Measurements from ENCODE around the gene ANKMY2.

The ANKMY2 gene

DNA sequence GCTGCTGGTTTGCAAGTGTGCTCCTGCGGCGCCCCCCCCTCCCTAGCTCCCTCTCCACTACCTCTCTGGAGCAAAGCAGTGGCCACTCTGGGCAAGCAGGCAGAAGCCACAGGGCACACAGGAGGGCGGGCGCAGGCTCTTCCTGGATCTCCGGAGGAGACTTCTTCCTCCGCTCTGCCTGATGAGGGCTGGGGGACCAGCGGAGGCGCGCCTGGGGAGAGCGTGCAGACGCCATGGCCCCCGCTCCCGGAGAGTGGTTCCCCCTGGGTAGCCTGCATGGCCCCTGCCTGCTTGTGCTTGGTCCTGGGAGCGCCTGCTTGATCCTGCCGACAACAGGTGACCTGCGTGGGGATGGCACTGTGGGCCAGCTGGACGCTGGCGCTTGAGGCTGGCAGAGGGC, 29.0 kb downstream of the ANKMY2 start:
- TF ChIP-seq, protein P1, sequence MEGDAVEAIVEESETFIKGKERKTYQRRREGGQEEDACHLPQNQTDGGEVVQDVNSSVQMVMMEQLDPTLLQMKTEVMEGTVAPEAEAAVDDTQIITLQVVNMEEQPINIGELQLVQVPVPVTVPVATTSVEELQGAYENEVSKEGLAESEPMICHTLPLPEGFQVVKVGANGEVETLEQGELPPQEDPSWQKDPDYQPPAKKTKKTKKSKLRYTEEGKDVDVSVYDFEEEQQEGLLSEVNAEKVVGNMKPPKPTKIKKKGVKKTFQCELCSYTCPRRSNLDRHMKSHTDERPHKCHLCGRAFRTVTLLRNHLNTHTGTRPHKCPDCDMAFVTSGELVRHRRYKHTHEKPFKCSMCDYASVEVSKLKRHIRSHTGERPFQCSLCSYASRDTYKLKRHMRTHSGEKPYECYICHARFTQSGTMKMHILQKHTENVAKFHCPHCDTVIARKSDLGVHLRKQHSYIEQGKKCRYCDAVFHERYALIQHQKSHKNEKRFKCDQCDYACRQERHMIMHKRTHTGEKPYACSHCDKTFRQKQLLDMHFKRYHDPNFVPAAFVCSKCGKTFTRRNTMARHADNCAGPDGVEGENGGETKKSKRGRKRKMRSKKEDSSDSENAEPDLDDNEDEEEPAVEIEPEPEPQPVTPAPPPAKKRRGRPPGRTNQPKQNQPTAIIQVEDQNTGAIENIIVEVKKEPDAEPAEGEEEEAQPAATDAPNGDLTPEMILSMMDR (IDR thresholded peaks at IDR 0.05; ENCODE audit: poor library complexity, severe bottlenecking): no peak
- ATAC-seq (ENCODE audit: low read depth): no peak
- Histone ChIP-seq H3K36me3 (ENCODE audit: low read depth) (peaks cover 34% of the 10 kb centered on the region), H3K4me3 (ENCODE audit: severe bottlenecking) (no peak overlapping the region), H3K27ac (ENCODE audit: poor library complexity, severe bottlenecking) (no peak overlapping the region), H3K4me1 (ENCODE audit: insufficient read depth, poor library complexity, severe bottlenecking) (no peaks in the 10 kb centered on the region), H3K27me3 (ENCODE audit: insufficient read depth, poor library complexity, severe bottlenecking) (no peaks in the 10 kb centered on the region), H3K9me3 (ENCODE audit: severe bottlenecking) (no peaks in the 10 kb centered on the region)
- no peak for DNase-seq (ENCODE audit: low spot score)

DNA sequence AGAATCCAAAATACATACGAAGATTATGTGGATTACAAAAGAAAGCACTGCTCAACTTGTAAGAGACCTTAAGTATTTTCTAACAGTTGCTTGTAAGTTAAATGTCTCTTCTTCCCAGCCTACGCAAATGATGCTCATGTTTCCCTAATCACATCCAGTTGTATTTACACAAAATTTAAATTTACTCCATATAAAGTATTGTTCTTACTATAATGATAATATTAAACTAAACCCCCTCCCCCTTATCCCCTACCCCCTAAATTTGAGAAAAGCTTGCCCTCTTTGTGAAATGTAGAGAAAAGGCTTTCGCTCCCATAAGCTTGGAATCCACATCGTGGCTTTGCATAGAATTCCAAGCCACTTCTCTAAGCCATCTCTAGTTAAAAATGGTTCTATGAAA, 29.4 kb downstream of the ANKMY2 start:
- H3K4me1 ChIP-seq (ENCODE audit: insufficient read depth, poor library complexity, severe bottlenecking): no peaks in the 10 kb centered on the region
- H3K27me3 ChIP-seq (ENCODE audit: insufficient read depth, poor library complexity, severe bottlenecking): no peaks in the 10 kb centered on the region
- TF ChIP-seq, protein P1 (IDR thresholded peaks at IDR 0.05; ENCODE audit: poor library complexity, severe bottlenecking): no peak
- no peak for ATAC-seq (ENCODE audit: low read depth)
- H3K4me3 ChIP-seq (ENCODE audit: severe bottlenecking): no peak overlapping the region
- H3K9me3 ChIP-seq (ENCODE audit: severe bottlenecking): no peaks in the 10 kb centered on the region
- H3K36me3 ChIP-seq (ENCODE audit: low read depth): peaks cover 30% of the 10 kb centered on the region
- no peak for DNase-seq (ENCODE audit: low spot score)
- H3K27ac ChIP-seq (ENCODE audit: poor library complexity, severe bottlenecking): no peak overlapping the region

DNA sequence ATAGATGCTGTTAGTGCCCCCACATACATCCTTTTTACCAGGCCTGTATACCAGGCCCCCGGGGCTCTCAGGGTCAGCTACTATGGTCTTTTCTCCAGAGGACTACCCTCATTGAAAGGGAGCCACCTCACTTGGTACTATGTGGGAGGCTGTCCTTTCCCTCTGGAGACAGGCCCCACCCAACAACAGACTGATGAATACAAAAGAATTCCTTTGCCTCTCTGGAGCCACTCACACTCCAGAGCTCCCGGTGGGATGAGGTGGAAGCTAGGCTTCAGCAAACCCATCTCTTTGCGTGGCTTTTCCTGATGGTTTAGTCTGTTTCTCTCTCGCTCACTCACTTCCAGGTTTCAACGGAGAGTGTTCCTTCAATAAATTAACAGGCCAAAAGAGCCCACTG, 30.3 kb downstream of the ANKMY2 start:
- no peak for DNase-seq (ENCODE audit: low spot score)
- TF ChIP-seq, protein P1 (IDR thresholded peaks at IDR 0.05; ENCODE audit: poor library complexity, severe bottlenecking): no peak
- no peaks in the 10 kb centered on the region for H3K9me3 ChIP-seq (ENCODE audit: severe bottlenecking)
- peaks cover 21% of the 10 kb centered on the region for H3K36me3 ChIP-seq (ENCODE audit: low read depth)
- ATAC-seq (ENCODE audit: low read depth): no peak
- H3K27me3 ChIP-seq (ENCODE audit: insufficient read depth, poor library complexity, severe bottlenecking): no peaks in the 10 kb centered on the region
- no peak overlapping the region for H3K27ac ChIP-seq (ENCODE audit: poor library complexity, severe bottlenecking)
- no peaks in the 10 kb centered on the region for H3K4me1 ChIP-seq (ENCODE audit: insufficient read depth, poor library complexity, severe bottlenecking)
- no peak overlapping the region for H3K4me3 ChIP-seq (ENCODE audit: severe bottlenecking)

DNA sequence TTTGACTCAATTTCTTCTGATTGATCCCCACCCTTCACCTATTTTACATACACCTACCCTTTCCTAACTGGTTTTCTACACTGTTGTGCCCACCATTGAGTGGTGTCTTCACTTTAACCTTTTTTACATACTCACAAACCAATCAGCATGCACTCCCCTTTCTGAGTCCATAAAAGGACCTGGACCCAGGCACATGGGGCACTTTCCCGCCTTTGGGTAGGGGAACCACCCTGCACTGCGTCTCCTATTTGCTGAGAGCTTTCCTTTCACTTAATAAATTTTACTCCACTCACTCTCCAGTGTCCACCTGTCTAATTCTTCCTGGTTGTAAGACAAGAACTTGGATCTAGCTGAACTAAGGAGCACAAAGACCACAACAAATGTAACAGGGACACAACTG, 33.8 kb downstream of the ANKMY2 start:
- no peak for DNase-seq (ENCODE audit: low spot score)
- TF ChIP-seq, protein P1 (IDR thresholded peaks at IDR 0.05; ENCODE audit: poor library complexity, severe bottlenecking): no peak
- H3K4me3 ChIP-seq (ENCODE audit: severe bottlenecking): no peak overlapping the region
- no peaks in the 10 kb centered on the region for H3K9me3 ChIP-seq (ENCODE audit: severe bottlenecking)
- H3K4me1 ChIP-seq (ENCODE audit: insufficient read depth, poor library complexity, severe bottlenecking): no peaks in the 10 kb centered on the region
- H3K27me3 ChIP-seq (ENCODE audit: insufficient read depth, poor library complexity, severe bottlenecking): no peaks in the 10 kb centered on the region
- H3K36me3 ChIP-seq (ENCODE audit: low read depth): peaks cover 35% of the 10 kb centered on the region
- ATAC-seq (ENCODE audit: low read depth): no peak
- no peak overlapping the region for H3K27ac ChIP-seq (ENCODE audit: poor library complexity, severe bottlenecking)

DNA sequence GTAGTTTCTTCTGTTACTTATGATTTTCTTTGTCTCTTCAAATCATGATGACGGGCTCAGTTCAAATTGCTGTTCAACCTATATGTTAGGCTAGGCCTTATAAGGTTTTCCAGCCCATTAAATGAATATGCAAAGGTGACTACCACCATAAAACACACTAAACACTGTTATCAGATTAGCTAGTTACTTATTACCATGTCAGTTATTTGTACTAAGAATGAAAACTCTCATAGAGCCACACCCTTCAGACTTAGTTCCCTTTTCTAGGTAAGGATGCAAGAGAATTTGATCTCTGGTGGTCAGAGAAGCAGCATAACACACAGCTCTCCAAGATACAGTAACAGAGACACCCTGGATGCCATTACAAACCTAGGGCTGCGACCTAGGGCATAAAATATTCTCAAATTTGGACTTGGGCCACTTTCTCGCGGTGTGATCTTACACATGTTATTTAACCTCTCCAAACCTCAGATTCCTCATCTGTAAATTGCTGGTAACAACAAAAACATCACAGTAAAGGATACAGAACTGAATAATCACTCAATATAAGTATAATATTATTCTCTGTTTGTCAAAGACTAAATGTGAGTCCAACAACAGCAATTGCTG, 35.6 kb downstream of the ANKMY2 start:
- peaks cover 39% of the 10 kb centered on the region for H3K36me3 ChIP-seq (ENCODE audit: low read depth)
- no peak for DNase-seq (ENCODE audit: low spot score)
- TF ChIP-seq, protein P1 (IDR thresholded peaks at IDR 0.05; ENCODE audit: poor library complexity, severe bottlenecking): no peak
- no peaks in the 10 kb centered on the region for H3K9me3 ChIP-seq (ENCODE audit: severe bottlenecking)
- H3K27ac ChIP-seq (ENCODE audit: poor library complexity, severe bottlenecking): no peak overlapping the region
- no peak overlapping the region for H3K4me3 ChIP-seq (ENCODE audit: severe bottlenecking)
- H3K27me3 ChIP-seq (ENCODE audit: insufficient read depth, poor library complexity, severe bottlenecking): no peaks in the 10 kb centered on the region
- no peaks in the 10 kb centered on the region for H3K4me1 ChIP-seq (ENCODE audit: insufficient read depth, poor library complexity, severe bottlenecking)
- ATAC-seq (ENCODE audit: low read depth): no peak

Data from RWPE2 (cell line).